Measurements from ENCODE around the gene SALL1. TPM values are rescaled to one million over a fixed set of nuclear protein-coding genes. Genes with fewer than 3 reads are reported as not detected.

Gene SALL1
- total and polyA plus RNA-seq, 7 experiments from 2014 or later, result not detected

- no peak overlapping the region for H3K27ac ChIP-seq (ENCODE audit: low read depth, low read length)
- H3K27me3 ChIP-seq (ENCODE audit: control insufficient read depth in 2 of 2, insufficient read depth in 2 of 2, low read length in 2 of 2), result no peaks in the 10 kb centered on the region
- H3K27me3 Mint-ChIP-seq, result peaks cover 0 to 11% (median 4%) of the 10 kb centered on the region in 5 donors
- H3K4me1 Mint-ChIP-seq, result no peaks in the 10 kb centered on the region
- peaks cover 0 to 2% (median 0%) of the 10 kb centered on the region in 11 donors for H3K9me3 Mint-ChIP-seq
- H3K4me3 ChIP-seq (ENCODE audit: low read length), result no peak overlapping the region
- ChIA-PET POLR2A (no interaction called here), CTCF (no interaction called here)
- DNase-seq (no peak), ATAC-seq (no peak)
- no peaks in the 10 kb centered on the region for H3K9me3 ChIP-seq (ENCODE audit: control insufficient read depth in 2 of 3, low read length in 3 of 3)
- H3K27ac Mint-ChIP-seq, result no peak overlapping the region
- no peaks in the 10 kb centered on the region for H3K36me3 ChIP-seq (ENCODE audit: control insufficient read depth in 2 of 3, insufficient read depth in 3 of 3, low read length in 3 of 3)
- no peak overlapping the region for H3K4me3 Mint-ChIP-seq
- intact Hi-C loops (cut with micrococcal nuclease), result no loop called here
- H3K4me1 ChIP-seq (ENCODE audit: control insufficient read depth in 2 of 2, insufficient read depth in 2 of 2, low read length in 2 of 2), result no peaks in the 10 kb centered on the region
- no peaks in the 10 kb centered on the region for H3K36me3 Mint-ChIP-seq
Measured at GRCh38 chr16:51180719-51181502, 29.8 kb upstream of the SALL1 start.

- Mint-ChIP-seq H3K27me3 (peaks cover 0 to 4% (median 0%) of the 10 kb centered on the region in 5 donors), H3K4me1 (peaks cover 0 to 2% (median 0%) of the 10 kb centered on the region in 7 donors), H3K36me3 (no peaks in the 10 kb centered on the region), H3K4me3 (no peak overlapping the region), H3K27ac (no peak overlapping the region), H3K9me3 (peaks cover 0 to 6% (median 0%) of the 10 kb centered on the region in 11 donors)
- no peaks in the 10 kb centered on the region for H3K4me1 ChIP-seq (ENCODE audit: control insufficient read depth in 2 of 2, insufficient read depth in 2 of 2, low read length in 2 of 2)
- intact Hi-C loops (cut with micrococcal nuclease), result no loop called here
- CTCF ChIA-PET, result no interaction called here
- POLR2A ChIA-PET, result no interaction called here
- no peaks in the 10 kb centered on the region for H3K9me3 ChIP-seq (ENCODE audit: control insufficient read depth in 2 of 3, low read length in 3 of 3)
- H3K27ac ChIP-seq (ENCODE audit: low read depth, low read length), result no peak overlapping the region
- DNase-seq, result no peak
- H3K36me3 ChIP-seq (ENCODE audit: control insufficient read depth in 2 of 3, insufficient read depth in 3 of 3, low read length in 3 of 3), result no peaks in the 10 kb centered on the region
- no peak for ATAC-seq
- H3K4me3 ChIP-seq (ENCODE audit: low read length), result no peak overlapping the region
- no peaks in the 10 kb centered on the region for H3K27me3 ChIP-seq (ENCODE audit: control insufficient read depth in 2 of 2, insufficient read depth in 2 of 2, low read length in 2 of 2)
Measured at GRCh38 chr16:51175081-51175480, 24.0 kb upstream of the SALL1 start.

- Histone ChIP-seq H3K27ac (ENCODE audit: low read depth, low read length) (no peak overlapping the region), H3K4me1 (ENCODE audit: control insufficient read depth in 2 of 2, insufficient read depth in 2 of 2, low read length in 2 of 2) (no peaks in the 10 kb centered on the region), H3K4me3 (ENCODE audit: low read length) (no peak overlapping the region), H3K36me3 (ENCODE audit: control insufficient read depth in 2 of 3, insufficient read depth in 3 of 3, low read length in 3 of 3) (no peaks in the 10 kb centered on the region), H3K9me3 (ENCODE audit: control insufficient read depth in 2 of 3, low read length in 3 of 3) (no peaks in the 10 kb centered on the region), H3K27me3 (ENCODE audit: control insufficient read depth in 2 of 2, insufficient read depth in 2 of 2, low read length in 2 of 2) (no peaks in the 10 kb centered on the region)
- POLR2A ChIA-PET, result no interaction called here
- no peak for DNase-seq
- intact Hi-C loops (cut with micrococcal nuclease), result no loop called here
- no peak overlapping the region for H3K4me3 Mint-ChIP-seq
- peaks cover 0 to 8% (median 0%) of the 10 kb centered on the region in 5 donors for H3K27me3 Mint-ChIP-seq
- no peak for ATAC-seq
- CTCF ChIA-PET, result no interaction called here
- H3K36me3 Mint-ChIP-seq, result no peaks in the 10 kb centered on the region
- peaks cover 0 to 2% (median 0%) of the 10 kb centered on the region in 7 donors for H3K4me1 Mint-ChIP-seq
- H3K9me3 Mint-ChIP-seq, result peaks cover 0 to 13% (median 4%) of the 10 kb centered on the region in 11 donors
- no peak overlapping the region for H3K27ac Mint-ChIP-seq
Measured at GRCh38 chr16:51172368-51172767, 21.3 kb upstream of the SALL1 start.

DNA sequence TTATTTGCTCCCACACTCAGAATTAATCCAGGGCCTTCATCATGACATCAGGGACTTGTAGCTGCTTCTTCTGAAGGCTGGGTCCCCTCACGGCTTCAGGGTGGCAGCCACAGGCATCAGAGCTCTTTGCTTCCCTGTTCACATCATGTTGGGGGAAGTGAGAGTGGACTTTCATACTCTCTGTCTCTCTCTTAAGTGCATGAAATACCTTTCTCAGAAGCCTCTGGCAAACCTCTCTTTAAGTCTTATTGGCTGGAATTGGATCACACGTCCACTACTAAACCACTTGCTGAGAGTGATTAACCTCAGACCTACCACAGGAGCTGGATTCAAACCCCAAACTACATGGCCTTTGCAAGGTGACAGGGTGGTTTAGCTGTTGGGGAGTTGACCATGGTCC is 17.7 kb upstream of the SALL1 start:
- no peak overlapping the region for H3K4me3 Mint-ChIP-seq
- peaks cover 0 to 2% (median 0%) of the 10 kb centered on the region in 7 donors for H3K4me1 Mint-ChIP-seq
- intact Hi-C loops (cut with micrococcal nuclease), result no loop called here
- H3K4me3 ChIP-seq (ENCODE audit: low read length), result no peak overlapping the region
- no peaks in the 10 kb centered on the region for H3K27me3 ChIP-seq (ENCODE audit: control insufficient read depth in 2 of 2, insufficient read depth in 2 of 2, low read length in 2 of 2)
- no peak overlapping the region for H3K27ac Mint-ChIP-seq
- H3K4me1 ChIP-seq (ENCODE audit: control insufficient read depth in 2 of 2, insufficient read depth in 2 of 2, low read length in 2 of 2), result no peaks in the 10 kb centered on the region
- no peaks in the 10 kb centered on the region for H3K9me3 ChIP-seq (ENCODE audit: control insufficient read depth in 2 of 3, low read length in 3 of 3)
- no peak for ATAC-seq
- CTCF ChIA-PET, result no interaction called here
- no peaks in the 10 kb centered on the region for H3K36me3 Mint-ChIP-seq
- DNase-seq, result no peak
- H3K36me3 ChIP-seq (ENCODE audit: control insufficient read depth in 2 of 3, insufficient read depth in 3 of 3, low read length in 3 of 3), result no peaks in the 10 kb centered on the region
- POLR2A ChIA-PET, result no interaction called here
- peaks cover 0 to 12% (median 8%) of the 10 kb centered on the region in 5 donors for H3K27me3 Mint-ChIP-seq
- H3K27ac ChIP-seq (ENCODE audit: low read depth, low read length), result no peak overlapping the region
- H3K9me3 Mint-ChIP-seq, result peaks cover 0 to 13% (median 3%) of the 10 kb centered on the region in 11 donors

- no peaks in the 10 kb centered on the region for H3K9me3 ChIP-seq (ENCODE audit: control insufficient read depth in 2 of 3, low read length in 3 of 3)
- H3K4me3 ChIP-seq (ENCODE audit: low read length), result no peak overlapping the region
- Mint-ChIP-seq H3K27ac (no peak overlapping the region), H3K27me3 (peaks cover 0 to 16% (median 10%) of the 10 kb centered on the region in 5 donors), H3K36me3 (no peaks in the 10 kb centered on the region), H3K4me3 (no peak overlapping the region), H3K4me1 (no peaks in the 10 kb centered on the region), H3K9me3 (peaks cover 0 to 13% (median 2%) of the 10 kb centered on the region in 11 donors)
- intact Hi-C loops (cut with micrococcal nuclease), result no loop called here
- H3K27me3 ChIP-seq (ENCODE audit: control insufficient read depth in 2 of 2, insufficient read depth in 2 of 2, low read length in 2 of 2), result no peaks in the 10 kb centered on the region
- ChIA-PET CTCF (no interaction called here), POLR2A (no interaction called here)
- no peak overlapping the region for H3K27ac ChIP-seq (ENCODE audit: low read depth, low read length)
- DNase-seq (no peak), ATAC-seq (no peak)
- H3K36me3 ChIP-seq (ENCODE audit: control insufficient read depth in 2 of 3, insufficient read depth in 3 of 3, low read length in 3 of 3), result no peaks in the 10 kb centered on the region
- H3K4me1 ChIP-seq (ENCODE audit: control insufficient read depth in 2 of 2, insufficient read depth in 2 of 2, low read length in 2 of 2), result no peaks in the 10 kb centered on the region
Measured at GRCh38 chr16:51167170-51167895, 16.3 kb upstream of the SALL1 start.

DNA sequence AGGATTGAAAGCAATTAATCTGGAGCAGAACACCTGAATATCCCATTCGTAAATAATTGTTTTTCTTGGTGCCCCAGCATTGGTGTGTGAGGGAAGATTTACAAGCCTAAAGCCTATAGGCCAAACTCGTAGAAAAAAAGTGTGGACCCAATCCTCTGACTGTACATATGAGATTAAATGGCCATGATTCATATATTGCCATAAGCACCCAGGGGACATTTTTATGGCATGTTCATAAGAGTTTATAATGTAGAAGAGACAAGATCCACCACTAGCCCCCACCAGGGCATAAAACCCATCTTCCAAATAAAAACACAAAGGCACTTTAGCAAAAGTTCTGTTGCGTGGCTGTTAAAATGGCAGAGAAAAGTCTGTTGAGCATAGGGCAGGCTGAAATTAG is 15.5 kb upstream of the SALL1 start:
- no peaks in the 10 kb centered on the region for H3K4me1 ChIP-seq (ENCODE audit: control insufficient read depth in 2 of 2, insufficient read depth in 2 of 2, low read length in 2 of 2)
- intact Hi-C loops (cut with micrococcal nuclease), result no loop called here
- Mint-ChIP-seq H3K36me3 (no peaks in the 10 kb centered on the region), H3K27me3 (peaks cover 0 to 21% (median 14%) of the 10 kb centered on the region in 5 donors), H3K9me3 (peaks cover 0 to 13% (median 2%) of the 10 kb centered on the region in 11 donors), H3K4me1 (no peaks in the 10 kb centered on the region), H3K4me3 (no peak overlapping the region), H3K27ac (no peak overlapping the region)
- ATAC-seq (no peak), DNase-seq (no peak)
- H3K27me3 ChIP-seq (ENCODE audit: control insufficient read depth in 2 of 2, insufficient read depth in 2 of 2, low read length in 2 of 2), result no peaks in the 10 kb centered on the region
- ChIA-PET CTCF (no interaction called here), POLR2A (no interaction called here)
- no peaks in the 10 kb centered on the region for H3K36me3 ChIP-seq (ENCODE audit: control insufficient read depth in 2 of 3, insufficient read depth in 3 of 3, low read length in 3 of 3)
- no peaks in the 10 kb centered on the region for H3K9me3 ChIP-seq (ENCODE audit: control insufficient read depth in 2 of 3, low read length in 3 of 3)
- no peak overlapping the region for H3K27ac ChIP-seq (ENCODE audit: low read depth, low read length)
- H3K4me3 ChIP-seq (ENCODE audit: low read length), result no peak overlapping the region
